Superior temporal gyrus (tissue), 1 donor: ENCODE results near the gene RPL13.

ENCODE experiments used
- DNase-seq: peaks from one replicate; pipeline ENCODE4 v3.0.0-alpha.2; 2016; ENCODE audit errors: extremely low spot score

The RPL13 gene

GRCh38 chr16:89599451-89599858 is 39.0 kb downstream of the RPL13 start:
- DNase-seq = no peak

GRCh38 chr16:89599902-89600301 is 39.4 kb downstream of the RPL13 start:
- no peak for DNase-seq

GRCh38 chr16:89600427-89600826 is 39.9 kb downstream of the RPL13 start:
- DNase-seq = no peak

DNA sequence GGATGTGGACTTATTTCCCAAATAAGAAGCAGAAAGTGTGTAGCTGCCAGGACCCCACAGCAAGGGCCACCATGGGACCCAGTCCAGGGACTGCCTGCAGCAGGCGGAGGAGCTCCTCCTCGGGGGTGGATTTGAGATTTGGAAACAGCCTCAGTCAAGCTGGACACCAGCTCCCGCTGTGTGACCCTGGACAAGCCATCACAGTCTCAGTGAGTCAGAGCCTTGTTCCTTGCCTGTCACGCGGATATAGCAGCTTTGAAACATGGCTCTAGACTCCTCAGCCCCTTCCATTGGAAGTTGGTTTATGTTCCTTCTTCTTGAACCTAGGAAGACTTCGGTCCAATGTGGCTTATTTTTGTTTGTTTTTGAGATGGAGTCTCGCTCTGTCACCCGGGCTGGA is 40.5 kb downstream of the RPL13 start:
- DNase-seq = no peak

- no peak for DNase-seq
Measured at GRCh38 chr16:89601906-89602272, 41.4 kb downstream of the RPL13 start.

DNA sequence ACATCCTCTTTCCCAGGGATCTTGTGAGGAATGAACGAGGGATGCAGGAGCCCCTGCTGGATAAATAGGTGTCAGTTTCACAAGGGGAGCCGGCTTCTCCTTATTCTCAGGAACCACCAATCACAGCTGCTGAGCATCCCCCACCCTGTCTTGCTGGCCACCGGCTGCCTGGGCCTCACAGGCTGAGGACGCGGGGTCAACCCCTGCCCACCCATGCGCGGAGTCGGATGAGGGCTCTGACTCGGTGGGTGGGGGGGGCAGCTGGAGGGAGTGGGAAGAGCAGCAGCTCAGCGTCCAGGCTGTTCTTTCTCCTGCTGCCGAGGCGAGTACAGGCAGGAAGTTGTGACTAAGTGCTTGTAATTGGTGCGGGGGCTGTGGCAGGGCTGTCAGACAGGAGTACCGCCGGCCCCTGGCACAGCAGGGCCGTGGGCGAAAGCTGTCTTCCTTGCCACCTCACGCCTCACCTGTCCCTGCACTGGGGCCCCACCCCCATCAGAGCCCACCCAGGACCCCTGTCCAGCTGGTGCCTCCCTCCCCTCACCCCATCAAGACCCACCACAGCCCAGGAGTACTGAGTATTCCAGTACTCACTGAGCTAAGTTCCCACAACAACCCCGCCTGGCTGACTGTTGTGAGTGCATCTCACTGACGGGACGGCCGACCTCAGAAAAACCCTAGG is 41.9 kb downstream of the RPL13 start:
- peak; percentile 31 for DNase-seq

DNA sequence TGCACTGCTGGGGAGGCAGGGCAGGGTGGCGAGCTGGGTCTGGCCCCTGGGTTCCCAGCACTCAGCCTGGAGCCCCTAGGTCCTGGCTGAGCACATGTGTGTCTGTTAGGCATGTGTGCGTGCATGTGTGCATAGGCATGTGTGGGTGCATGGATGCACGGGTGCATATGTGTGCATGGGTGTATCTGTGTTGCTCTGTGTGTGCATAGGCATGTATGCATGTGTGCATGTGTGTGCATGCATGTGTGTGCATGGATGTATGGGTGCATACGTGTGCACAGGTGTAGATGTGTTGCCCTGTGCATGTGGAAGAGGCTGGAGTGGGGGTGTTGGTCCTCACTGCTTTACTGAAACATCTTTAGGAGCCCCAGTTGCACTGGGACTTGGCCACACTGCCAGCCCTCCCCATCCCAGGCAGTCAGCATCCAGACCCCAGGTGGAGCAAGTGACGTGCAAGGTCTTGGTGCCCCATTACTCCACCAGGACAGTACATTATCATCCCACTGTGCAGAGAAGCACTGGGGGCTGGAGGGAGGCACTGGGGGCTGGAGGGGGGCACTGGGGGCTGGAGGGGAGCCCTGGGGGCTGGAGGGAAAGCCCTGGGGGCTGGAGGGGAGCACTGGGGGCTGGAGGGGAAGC is 42.6 kb downstream of the RPL13 start:
- no peak for DNase-seq

- DNase-seq = no peak
Measured at GRCh38 chr16:89604764-89605163, 44.3 kb downstream of the RPL13 start.

DNA sequence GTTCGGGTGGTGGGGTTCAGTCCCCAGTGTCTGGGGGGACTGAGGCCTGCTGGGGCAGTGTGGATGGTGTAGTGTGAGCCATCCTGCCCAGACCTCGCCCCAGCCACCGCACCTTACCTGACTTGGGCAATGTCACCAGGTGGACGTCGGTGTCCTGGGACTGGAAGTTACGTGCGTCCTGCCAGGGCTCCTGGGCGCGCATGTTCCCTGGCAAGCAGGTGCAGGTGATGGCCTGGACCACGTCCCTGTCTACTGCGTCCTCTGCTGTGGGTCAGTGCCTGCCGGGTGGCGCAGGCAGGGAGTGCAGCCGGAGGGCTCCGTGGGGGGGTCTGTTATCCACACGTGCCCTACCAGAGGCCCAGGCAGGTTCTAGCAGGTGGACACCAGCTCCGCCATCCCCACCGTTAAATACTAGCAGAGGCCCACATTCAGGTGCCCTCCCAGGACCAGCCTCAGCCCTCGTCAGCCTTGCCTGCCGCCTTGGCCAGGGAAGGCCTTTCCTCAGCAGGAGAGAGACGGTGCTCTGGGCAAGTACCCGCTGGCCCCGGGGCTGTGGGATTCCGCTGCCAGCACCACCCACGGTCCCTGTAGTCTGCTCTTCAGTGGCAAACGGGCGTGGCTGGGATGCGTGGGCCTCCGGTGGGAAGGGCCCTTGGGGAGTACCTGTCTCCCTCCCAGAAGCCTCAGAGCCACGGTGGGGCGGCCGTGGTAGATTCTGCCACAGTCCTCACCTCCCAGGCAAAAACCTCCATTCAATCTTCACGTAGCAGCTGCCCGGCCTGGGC is 44.9 kb downstream of the RPL13 start:
- DNase-seq = no peak

DNA sequence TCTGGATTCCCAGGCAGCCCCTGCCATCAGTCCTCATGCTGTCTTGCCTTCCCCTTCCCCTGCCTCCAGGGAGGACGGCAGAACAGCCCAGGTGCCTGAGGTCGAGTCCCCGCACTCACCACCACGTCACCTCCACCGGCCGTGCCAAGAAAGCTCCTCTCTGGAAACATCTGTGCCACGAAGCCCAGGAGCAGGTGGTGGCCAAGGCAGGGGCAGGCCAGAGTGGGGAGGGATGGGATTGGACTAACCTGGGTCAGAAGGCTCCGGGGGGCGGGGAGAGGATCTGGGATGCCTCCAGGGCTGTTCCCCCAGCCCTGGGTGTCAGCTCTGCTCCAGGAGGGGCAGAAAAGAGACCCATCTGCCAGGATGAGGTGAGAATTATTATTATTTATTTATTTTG is 45.5 kb downstream of the RPL13 start:
- DNase-seq = no peak

GRCh38 chr16:89607453-89607852 is 47.0 kb downstream of the RPL13 start:
- no peak for DNase-seq

- no peak for DNase-seq
Measured at GRCh38 chr16:89607937-89608740, 47.7 kb downstream of the RPL13 start.

DNA sequence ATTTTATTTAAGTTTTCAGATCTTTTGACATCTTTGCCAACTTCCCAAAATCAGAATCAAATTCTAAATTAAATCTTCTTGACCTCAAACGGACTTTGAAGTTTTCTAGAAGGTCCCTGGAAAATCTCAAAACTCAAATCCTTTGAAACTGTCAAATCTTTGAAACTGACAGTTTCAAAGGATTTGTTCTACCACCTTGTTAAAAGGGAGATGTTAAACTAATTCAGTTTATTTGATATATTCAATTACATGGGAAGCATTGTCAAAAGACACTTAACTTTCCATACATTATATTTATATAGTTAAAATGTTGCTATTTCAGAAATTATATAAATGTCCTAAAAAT is 49.6 kb downstream of the RPL13 start:
- no peak for DNase-seq

DNA sequence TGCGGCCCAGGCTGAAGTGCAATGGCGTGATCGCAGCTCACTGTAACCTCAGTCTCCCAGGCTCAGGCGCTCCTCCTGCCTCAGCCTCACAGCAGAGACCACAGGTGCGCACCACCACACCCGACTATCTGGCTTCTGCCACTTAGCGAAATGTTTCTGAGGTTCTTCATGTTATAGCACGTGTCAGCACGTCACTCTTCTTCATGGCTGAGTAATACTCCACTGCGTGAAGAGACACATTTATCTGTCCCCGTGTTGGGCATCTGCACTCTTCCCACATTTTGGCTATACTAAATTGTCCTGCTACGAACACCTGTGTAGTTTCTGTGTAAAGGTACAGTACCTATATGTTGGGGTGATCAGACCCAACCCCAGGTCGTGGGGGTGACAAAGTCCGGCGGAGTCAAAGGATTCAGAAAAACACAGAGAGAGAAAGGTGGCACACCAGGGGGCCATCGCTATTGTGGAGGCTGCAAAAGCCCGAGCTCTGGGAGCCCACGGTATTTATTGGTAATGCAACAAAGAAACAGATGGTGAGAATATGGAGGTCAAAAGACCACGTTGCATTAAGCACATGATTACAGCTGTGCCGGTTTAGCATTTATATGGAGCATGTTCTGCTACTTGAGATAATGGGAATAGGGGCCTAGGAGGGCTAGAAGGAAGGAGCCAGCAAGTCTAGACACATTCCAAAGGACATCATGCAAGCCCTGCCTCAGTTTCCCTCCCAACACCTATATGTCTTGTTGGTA is 52.1 kb downstream of the RPL13 start:
- DNase-seq = no peak

- no peak for DNase-seq
Measured at GRCh38 chr16:89613231-89613953, 52.9 kb downstream of the RPL13 start, which contains the start of gene DPEP1. Gene DPEP1 (plus strand): TSS chr16:89613642. CDS start chr16:89630411, 16,769 bp downstream.

GRCh38 chr16:89613954-89614459 is 53.5 kb downstream of the RPL13 start:
- no peak for DNase-seq
